GM06990 (cell line): Measurements from ENCODE around the gene ALB.

Experiments
- DNase-seq: peaks from one replicate; pipeline ENCODE4 v3.0.0-alpha.2; 2011; ENCODE audit not compliant: insufficient read length; ENCODE audit errors: extremely low read depth
- H3K27me3 ChIP-seq: replicated peaks from 2 replicates; pipeline ENCODE4 v1.6.0; 2011; ENCODE audit warnings: low read length; ENCODE audit not compliant: control insufficient read depth, insufficient read depth
- H3K36me3 ChIP-seq: 2 replicates; pipeline ENCODE4 v1.5.1; 2011; ENCODE audit warnings: low read length; ENCODE audit not compliant: control insufficient read depth, insufficient read depth
- H3K4me3 ChIP-seq: replicated peaks from 2 replicates; pipeline ENCODE4 v1.5.1; 2011; ENCODE audit warnings: low read depth, mild to moderate bottlenecking, control low read depth, low read length
- CTCF ChIP-seq: IDR thresholded peaks from 2 replicates; pipeline ENCODE4 v1.5.1; 2011; ENCODE audit warnings: low read length, control low read depth, mild to moderate bottlenecking, inconsistent platforms; ENCODE audit not compliant: insufficient read depth, poor library complexity, severe bottlenecking

The ALB gene

DNA sequence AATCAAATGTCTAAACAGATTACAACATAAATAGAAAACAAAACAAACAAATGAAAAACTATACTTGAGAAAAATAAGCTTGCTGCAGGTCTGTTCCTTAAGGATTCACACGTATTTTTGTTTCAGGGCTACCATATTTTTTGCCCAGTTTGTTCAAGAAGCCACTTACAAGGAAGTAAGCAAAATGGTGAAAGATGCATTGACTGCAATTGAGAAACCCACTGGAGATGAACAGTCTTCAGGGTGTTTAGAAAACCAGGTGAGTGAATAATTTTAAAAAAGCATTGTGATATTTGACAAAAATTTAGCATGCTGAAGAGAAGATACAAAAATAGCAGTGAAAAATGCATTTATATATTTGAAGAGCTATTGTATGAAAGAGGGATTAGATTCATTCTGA lies 34.0 kb downstream of the ALB start:
- TF ChIP-seq CTCF: no peak
- Histone ChIP-seq H3K36me3 (no peaks in the 10 kb centered on the region), H3K27me3 (no peaks in the 10 kb centered on the region), H3K4me3 (no peak overlapping the region)
- DNase-seq: no peak

DNA sequence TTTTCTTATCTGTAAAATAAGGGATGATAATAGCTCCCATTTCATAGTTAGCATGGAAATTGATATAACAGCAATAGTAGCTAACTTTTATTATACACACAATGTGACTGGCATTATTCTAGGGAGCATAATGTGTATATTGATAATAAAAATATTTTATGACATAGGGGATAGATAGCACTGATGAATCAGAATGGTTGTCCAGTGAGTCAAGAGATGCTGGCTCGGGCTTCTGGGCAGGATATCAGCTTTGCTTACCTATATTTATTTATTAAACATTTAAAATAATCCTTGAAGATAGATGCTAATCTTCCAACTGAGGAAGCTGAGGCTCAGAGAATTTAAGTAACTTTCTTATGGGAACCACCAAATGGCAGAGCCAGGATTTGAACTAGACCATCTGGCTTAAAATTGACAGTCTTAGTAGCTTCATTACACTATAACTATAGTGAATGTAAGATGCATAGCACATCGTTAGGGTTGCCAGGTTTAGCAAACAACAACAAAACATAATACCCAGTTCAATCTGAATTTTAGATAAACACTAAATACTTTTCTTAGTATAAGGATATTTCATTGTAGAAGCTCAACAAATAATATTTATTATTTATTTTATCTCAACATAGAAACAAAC lies 34.6 kb downstream of the ALB start:
- Histone ChIP-seq H3K36me3 (no peaks in the 10 kb centered on the region), H3K27me3 (no peaks in the 10 kb centered on the region), H3K4me3 (no peak overlapping the region)
- no peak for DNase-seq
- TF ChIP-seq CTCF: no peak

GRCh38 chr4:73439445-73439844 lies 35.4 kb downstream of the ALB start:
- Histone ChIP-seq H3K27me3 (no peaks in the 10 kb centered on the region), H3K4me3 (no peak overlapping the region), H3K36me3 (no peaks in the 10 kb centered on the region)
- DNase-seq: no peak
- TF ChIP-seq CTCF: no peak

DNA sequence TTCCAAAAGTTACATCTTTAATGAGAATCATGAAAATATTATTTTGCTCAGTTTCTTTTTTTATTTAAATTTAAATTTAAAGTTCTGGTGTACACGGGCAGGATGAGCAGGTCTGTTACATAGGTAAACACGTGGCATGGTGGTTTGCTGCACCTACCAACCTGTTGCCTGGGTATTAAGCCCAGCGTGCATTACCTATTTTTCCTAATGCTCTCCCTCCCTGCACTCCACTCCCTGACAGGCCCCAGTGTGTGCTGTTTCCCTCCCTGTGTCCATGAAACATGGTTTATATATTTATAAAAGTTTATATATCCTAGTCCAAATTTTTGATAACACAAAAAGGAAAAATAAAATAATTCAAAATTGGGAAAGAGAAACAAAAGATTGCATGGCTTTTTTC lies 35.9 kb downstream of the ALB start:
- Histone ChIP-seq H3K4me3 (no peak overlapping the region), H3K36me3 (no peaks in the 10 kb centered on the region), H3K27me3 (no peaks in the 10 kb centered on the region)
- DNase-seq: no peak
- TF ChIP-seq CTCF: no peak

DNA sequence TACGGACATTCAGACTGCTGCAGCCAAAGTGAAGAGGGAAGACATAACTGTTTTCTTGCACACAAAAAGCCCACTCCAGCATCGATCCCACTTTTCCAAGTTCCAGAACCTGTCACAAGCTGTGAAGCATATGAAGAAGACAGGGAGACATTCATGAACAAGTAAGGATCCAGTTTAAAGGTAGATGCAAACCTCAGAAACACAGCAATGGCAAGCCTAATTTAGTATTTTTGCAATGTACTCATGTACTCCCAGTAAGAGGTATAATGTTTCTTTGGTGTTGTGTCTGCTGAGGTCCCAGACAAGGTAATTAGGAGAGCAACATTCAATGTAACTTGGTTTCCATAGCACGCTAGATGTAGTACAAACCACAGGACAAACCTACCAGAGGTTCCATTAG lies 36.6 kb downstream of the ALB start:
- no peak overlapping the region for H3K4me3 ChIP-seq
- no peak for DNase-seq
- H3K27me3 ChIP-seq: no peaks in the 10 kb centered on the region
- TF ChIP-seq CTCF: no peak
- H3K36me3 ChIP-seq: no peaks in the 10 kb centered on the region

DNA sequence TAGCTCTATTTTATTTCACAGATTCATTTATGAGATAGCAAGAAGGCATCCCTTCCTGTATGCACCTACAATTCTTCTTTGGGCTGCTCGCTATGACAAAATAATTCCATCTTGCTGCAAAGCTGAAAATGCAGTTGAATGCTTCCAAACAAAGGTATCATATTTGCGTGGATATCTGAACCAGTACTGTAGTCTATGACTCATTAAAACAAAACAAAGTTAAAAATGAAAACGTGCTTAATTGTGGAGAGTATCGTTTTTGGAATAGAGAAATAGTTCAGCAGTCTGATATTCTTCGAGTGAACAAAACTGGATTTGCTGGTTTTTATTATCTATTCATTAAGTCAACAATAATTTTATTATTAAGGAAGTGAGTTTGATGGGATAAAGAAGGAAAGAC lies 38.2 kb downstream of the ALB start:
- Histone ChIP-seq H3K27me3 (no peaks in the 10 kb centered on the region), H3K36me3 (no peaks in the 10 kb centered on the region), H3K4me3 (no peak overlapping the region)
- no peak for DNase-seq
- no peak for TF ChIP-seq CTCF
